HepG2 (cell line): ENCODE measurements around the gene MAB21L4. TPM values are rescaled to one million over a fixed set of nuclear protein-coding genes. Genes with fewer than 3 reads are reported as not detected.

Experiments
- CAMTA2 ChIP-seq: sonication (generic); formaldehyde crosslinking; IDR thresholded peaks from 2 replicates; pipeline ENCODE4 v1.4.0; 2020; ENCODE audit warnings: mild to moderate bottlenecking, missing genetic modification reagents, borderline replicate concordance
- FOXA3 ChIP-seq: IDR thresholded peaks from 2 replicates; pipeline ENCODE4 v1.6.1; 2016; ENCODE audit warnings: missing genetic modification reagents, missing compliant biosample characterization
- FOXP1 ChIP-seq, 2 experiments: fragments of 450-650 bp in 1 of 2; IDR thresholded peaks; 2 replicates each; pipeline ENCODE4 v1.6.1; 2017 to 2018; ENCODE audit warnings: antibody characterized with exemption in 1 of 2
- HNF4G ChIP-seq, 2 experiments: sonication (generic) in 1 of 2; formaldehyde crosslinking in 1 of 2; IDR thresholded peaks; 2 replicates each; pipeline versions ENCODE4 v1.4.0 to v1.6.1; 2011 to 2020; ENCODE audit warnings: borderline replicate concordance in 2 of 2, low read depth in 2 of 2, mild to moderate bottlenecking in 2 of 2, low read length in 1 of 2, missing genetic modification reagents in 1 of 2, moderate library complexity in 1 of 2
- TOE1 ChIP-seq: sonication (generic); formaldehyde crosslinking; IDR thresholded peaks from 2 replicates; pipeline ENCODE4 v1.4.0; 2020; ENCODE audit warnings: mild to moderate bottlenecking, missing genetic modification reagents
- polyA plus RNA-seq, 8 experiments: library from polyadenylated mRNA; depleted of rRNA in 3 of 8; stranded (reverse) in 7 of 8; unstranded in 1 of 8; fragments of >200 nt; fragmentation: Illumina TruSeq in 4 of 8; extraction: Trizol in 4 of 8; gene quantifications; 2 replicates each; pipeline versions ENCODE4 v1.2.1 to v1.2.3, GENCODE V29; 2011 to 2016; ENCODE audit warnings: low read depth in 4 of 8, missing spikeins in 1 of 8, mixed read lengths in 1 of 8; ENCODE audit not compliant: insufficient read depth in 1 of 8
- total RNA-seq, 5 experiments: library from RNA; depleted of rRNA; stranded (reverse); fragments of >200 nt; fragmentation: Illumina TruSeq; extraction: Trizol; gene quantifications; 2 replicates each; pipeline ENCODE4 v1.2.3, GENCODE V29; 2016; ENCODE audit warnings: low read depth in 1 of 5
- TF ChIP-seq, protein P1 (sequence below), 2 experiments: sonication (generic) in 1 of 2; formaldehyde crosslinking in 1 of 2; IDR thresholded peaks; 2 replicates each; pipeline versions ENCODE4 v1.4.0 to v1.6.1; 2016 to 2020; ENCODE audit warnings: borderline replicate concordance in 1 of 2, low read depth in 1 of 2, mild to moderate bottlenecking in 1 of 2, missing genetic modification reagents in 1 of 2
- TF ChIP-seq, protein P2 (sequence below): sonication (generic); formaldehyde crosslinking; IDR thresholded peaks from 2 replicates; pipeline ENCODE4 v1.5.0; 2020; ENCODE audit warnings: mild to moderate bottlenecking, missing genetic modification reagents
- TF ChIP-seq, protein P3 (sequence below): sonication (generic); formaldehyde crosslinking; IDR thresholded peaks from 2 replicates; pipeline ENCODE4 v1.5.1; 2020; ENCODE audit warnings: mild to moderate bottlenecking, missing genetic modification reagents, borderline replicate concordance
- TF ChIP-seq, protein P4 (sequence below): sonication (generic); formaldehyde crosslinking; IDR thresholded peaks from 2 replicates; pipeline ENCODE4 v1.4.0; 2020; ENCODE audit warnings: low read depth, mild to moderate bottlenecking, missing genetic modification reagents
- TF ChIP-seq, protein P5 (sequence below): IDR thresholded peaks from 2 replicates; pipeline ENCODE4 v1.6.1; 2016

MAB21L4 gene
- total and polyA plus RNA-seq, 2 of the 13 experiments (the other 11 are each of a cell fraction or from before 2014, with no cell fraction given): 3.0 to 14.0 TPM

DNA sequence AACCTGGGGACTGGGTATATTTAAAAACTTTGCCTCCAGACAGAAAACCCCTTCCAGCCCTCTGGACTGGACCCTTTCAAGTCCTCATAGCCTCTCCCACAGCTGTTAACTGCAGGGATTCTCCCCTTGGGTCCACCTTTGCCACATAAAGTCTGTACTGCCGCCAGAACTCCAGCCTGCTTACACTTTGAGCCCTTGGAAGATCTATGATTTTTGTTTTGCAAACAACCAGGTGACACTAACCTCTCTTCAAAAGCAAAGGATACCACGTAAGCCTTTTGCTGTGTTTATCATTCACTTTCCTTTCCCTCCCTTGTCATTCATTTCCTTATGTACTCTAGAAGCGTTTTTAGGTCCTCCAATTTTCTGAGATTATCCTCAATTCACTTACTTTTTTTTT, 31.5 kb downstream of the MAB21L4 start (continued):
- TF ChIP-seq, protein P1, sequence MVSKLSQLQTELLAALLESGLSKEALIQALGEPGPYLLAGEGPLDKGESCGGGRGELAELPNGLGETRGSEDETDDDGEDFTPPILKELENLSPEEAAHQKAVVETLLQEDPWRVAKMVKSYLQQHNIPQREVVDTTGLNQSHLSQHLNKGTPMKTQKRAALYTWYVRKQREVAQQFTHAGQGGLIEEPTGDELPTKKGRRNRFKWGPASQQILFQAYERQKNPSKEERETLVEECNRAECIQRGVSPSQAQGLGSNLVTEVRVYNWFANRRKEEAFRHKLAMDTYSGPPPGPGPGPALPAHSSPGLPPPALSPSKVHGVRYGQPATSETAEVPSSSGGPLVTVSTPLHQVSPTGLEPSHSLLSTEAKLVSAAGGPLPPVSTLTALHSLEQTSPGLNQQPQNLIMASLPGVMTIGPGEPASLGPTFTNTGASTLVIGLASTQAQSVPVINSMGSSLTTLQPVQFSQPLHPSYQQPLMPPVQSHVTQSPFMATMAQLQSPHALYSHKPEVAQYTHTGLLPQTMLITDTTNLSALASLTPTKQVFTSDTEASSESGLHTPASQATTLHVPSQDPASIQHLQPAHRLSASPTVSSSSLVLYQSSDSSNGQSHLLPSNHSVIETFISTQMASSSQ (IDR thresholded peaks at IDR 0.05; ENCODE audit: low read depth): peak; percentile 24; the same call in 1 of the 2 replicates
- TF ChIP-seq, protein P1 (CRISPR knock-in tag; IDR thresholded peaks at IDR 0.05; ENCODE audit: borderline replicate concordance): no peak
- TF ChIP-seq FOXA3 (peak; percentile 71; the same call in 1 of the 2 replicates), FOXP1 (IDR thresholded peaks at IDR 0.05) (no peak), FOXP1 (CRISPR knock-in tag; IDR thresholded peaks at IDR 0.05) (peak; percentile 85), TOE1 (no peak), HNF4G (IDR thresholded peaks at IDR 0.05; ENCODE audit: borderline replicate concordance, low read depth, low read length) (peak; percentile 49; the same call in 1 of the 2 replicates), HNF4G (CRISPR knock-in tag; IDR thresholded peaks at IDR 0.05; ENCODE audit: borderline replicate concordance, low read depth) (peak; percentile 60; the same call in 1 of the 2 replicates), CAMTA2 (CRISPR knock-in tag) (no peak)
- TF ChIP-seq, protein P2, sequence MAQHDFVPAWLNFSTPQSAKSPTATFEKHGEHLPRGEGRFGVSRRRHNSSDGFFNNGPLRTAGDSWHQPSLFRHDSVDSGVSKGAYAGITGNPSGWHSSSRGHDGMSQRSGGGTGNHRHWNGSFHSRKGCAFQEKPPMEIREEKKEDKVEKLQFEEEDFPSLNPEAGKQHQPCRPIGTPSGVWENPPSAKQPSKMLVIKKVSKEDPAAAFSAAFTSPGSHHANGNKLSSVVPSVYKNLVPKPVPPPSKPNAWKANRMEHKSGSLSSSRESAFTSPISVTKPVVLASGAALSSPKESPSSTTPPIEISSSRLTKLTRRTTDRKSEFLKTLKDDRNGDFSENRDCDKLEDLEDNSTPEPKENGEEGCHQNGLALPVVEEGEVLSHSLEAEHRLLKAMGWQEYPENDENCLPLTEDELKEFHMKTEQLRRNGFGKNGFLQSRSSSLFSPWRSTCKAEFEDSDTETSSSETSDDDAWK (CRISPR knock-in tag): no peak
- TF ChIP-seq, protein P3, sequence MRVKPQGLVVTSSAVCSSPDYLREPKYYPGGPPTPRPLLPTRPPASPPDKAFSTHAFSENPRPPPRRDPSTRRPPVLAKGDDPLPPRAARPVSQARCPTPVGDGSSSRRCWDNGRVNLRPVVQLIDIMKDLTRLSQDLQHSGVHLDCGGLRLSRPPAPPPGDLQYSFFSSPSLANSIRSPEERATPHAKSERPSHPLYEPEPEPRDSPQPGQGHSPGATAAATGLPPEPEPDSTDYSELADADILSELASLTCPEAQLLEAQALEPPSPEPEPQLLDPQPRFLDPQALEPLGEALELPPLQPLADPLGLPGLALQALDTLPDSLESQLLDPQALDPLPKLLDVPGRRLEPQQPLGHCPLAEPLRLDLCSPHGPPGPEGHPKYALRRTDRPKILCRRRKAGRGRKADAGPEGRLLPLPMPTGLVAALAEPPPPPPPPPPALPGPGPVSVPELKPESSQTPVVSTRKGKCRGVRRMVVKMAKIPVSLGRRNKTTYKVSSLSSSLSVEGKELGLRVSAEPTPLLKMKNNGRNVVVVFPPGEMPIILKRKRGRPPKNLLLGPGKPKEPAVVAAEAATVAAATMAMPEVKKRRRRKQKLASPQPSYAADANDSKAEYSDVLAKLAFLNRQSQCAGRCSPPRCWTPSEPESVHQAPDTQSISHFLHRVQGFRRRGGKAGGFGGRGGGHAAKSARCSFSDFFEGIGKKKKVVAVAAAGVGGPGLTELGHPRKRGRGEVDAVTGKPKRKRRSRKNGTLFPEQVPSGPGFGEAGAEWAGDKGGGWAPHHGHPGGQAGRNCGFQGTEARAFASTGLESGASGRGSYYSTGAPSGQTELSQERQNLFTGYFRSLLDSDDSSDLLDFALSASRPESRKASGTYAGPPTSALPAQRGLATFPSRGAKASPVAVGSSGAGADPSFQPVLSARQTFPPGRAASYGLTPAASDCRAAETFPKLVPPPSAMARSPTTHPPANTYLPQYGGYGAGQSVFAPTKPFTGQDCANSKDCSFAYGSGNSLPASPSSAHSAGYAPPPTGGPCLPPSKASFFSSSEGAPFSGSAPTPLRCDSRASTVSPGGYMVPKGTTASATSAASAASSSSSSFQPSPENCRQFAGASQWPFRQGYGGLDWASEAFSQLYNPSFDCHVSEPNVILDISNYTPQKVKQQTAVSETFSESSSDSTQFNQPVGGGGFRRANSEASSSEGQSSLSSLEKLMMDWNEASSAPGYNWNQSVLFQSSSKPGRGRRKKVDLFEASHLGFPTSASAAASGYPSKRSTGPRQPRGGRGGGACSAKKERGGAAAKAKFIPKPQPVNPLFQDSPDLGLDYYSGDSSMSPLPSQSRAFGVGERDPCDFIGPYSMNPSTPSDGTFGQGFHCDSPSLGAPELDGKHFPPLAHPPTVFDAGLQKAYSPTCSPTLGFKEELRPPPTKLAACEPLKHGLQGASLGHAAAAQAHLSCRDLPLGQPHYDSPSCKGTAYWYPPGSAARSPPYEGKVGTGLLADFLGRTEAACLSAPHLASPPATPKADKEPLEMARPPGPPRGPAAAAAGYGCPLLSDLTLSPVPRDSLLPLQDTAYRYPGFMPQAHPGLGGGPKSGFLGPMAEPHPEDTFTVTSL: peak; percentile 77; the same call in 1 of the 2 replicates
- TF ChIP-seq, protein P4, sequence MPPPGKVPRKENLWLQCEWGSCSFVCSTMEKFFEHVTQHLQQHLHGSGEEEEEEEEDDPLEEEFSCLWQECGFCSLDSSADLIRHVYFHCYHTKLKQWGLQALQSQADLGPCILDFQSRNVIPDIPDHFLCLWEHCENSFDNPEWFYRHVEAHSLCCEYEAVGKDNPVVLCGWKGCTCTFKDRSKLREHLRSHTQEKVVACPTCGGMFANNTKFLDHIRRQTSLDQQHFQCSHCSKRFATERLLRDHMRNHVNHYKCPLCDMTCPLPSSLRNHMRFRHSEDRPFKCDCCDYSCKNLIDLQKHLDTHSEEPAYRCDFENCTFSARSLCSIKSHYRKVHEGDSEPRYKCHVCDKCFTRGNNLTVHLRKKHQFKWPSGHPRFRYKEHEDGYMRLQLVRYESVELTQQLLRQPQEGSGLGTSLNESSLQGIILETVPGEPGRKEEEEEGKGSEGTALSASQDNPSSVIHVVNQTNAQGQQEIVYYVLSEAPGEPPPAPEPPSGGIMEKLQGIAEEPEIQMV (CRISPR knock-in tag): no peak
- TF ChIP-seq, protein P5, sequence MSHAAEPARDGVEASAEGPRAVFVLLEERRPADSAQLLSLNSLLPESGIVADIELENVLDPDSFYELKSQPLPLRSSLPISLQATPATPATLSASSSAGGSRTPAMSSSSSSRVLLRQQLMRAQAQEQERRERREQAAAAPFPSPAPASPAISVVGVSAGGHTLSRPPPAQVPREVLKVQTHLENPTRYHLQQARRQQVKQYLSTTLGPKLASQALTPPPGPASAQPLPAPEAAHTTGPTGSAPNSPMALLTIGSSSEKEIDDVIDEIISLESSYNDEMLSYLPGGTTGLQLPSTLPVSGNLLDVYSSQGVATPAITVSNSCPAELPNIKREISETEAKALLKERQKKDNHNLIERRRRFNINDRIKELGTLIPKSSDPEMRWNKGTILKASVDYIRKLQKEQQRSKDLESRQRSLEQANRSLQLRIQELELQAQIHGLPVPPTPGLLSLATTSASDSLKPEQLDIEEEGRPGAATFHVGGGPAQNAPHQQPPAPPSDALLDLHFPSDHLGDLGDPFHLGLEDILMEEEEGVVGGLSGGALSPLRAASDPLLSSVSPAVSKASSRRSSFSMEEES (CRISPR knock-in tag): peak; percentile 77
